ENCODE results near the gene PRKAR2B. TPM values are rescaled to one million over a fixed set of nuclear protein-coding genes. Genes with fewer than 3 reads are reported as not detected.
A peak's percentile ranks its signal among the peaks of the same experiment; 100 is the strongest.

Gene PRKAR2B
- total and polyA plus RNA-seq, 8 donors, result 4.3 to 15.0 (median 11.9) TPM

DNA sequence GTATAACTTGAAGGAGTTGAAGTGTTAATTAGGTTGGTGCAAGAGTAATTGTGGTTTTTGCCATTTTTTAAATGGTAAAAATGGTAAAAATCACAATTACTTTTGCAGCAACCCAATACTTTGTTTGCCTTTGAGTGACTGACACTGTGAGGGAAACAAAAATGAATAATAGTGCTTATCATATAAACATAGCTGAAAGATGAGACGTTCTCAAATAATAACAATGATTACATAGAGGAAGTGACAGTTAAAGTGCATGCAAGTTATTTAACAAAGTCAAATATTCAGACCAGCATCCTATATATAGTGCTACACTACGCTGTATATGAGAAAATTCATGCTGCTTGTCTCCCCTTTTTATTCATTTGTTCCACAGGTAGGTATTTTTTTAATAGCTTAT lies 119.6 kb downstream of the PRKAR2B start:
- Histone ChIP-seq H3K4me3 (no peak overlapping the region), H3K4me1 (no peaks in the 10 kb centered on the region), H3K27me3 (no peaks in the 10 kb centered on the region), H3K36me3 (no peaks in the 10 kb centered on the region), H3K9me3 (no peaks in the 10 kb centered on the region), H3K27ac (no peak overlapping the region)
- intact Hi-C loops (cut with DNase I), result no loop called here
- ATAC-seq (no peak), DNase-seq (no peak)
- TF ChIP-seq, protein P1, sequence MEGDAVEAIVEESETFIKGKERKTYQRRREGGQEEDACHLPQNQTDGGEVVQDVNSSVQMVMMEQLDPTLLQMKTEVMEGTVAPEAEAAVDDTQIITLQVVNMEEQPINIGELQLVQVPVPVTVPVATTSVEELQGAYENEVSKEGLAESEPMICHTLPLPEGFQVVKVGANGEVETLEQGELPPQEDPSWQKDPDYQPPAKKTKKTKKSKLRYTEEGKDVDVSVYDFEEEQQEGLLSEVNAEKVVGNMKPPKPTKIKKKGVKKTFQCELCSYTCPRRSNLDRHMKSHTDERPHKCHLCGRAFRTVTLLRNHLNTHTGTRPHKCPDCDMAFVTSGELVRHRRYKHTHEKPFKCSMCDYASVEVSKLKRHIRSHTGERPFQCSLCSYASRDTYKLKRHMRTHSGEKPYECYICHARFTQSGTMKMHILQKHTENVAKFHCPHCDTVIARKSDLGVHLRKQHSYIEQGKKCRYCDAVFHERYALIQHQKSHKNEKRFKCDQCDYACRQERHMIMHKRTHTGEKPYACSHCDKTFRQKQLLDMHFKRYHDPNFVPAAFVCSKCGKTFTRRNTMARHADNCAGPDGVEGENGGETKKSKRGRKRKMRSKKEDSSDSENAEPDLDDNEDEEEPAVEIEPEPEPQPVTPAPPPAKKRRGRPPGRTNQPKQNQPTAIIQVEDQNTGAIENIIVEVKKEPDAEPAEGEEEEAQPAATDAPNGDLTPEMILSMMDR (IDR thresholded peaks at IDR 0.05), result no peak

DNA sequence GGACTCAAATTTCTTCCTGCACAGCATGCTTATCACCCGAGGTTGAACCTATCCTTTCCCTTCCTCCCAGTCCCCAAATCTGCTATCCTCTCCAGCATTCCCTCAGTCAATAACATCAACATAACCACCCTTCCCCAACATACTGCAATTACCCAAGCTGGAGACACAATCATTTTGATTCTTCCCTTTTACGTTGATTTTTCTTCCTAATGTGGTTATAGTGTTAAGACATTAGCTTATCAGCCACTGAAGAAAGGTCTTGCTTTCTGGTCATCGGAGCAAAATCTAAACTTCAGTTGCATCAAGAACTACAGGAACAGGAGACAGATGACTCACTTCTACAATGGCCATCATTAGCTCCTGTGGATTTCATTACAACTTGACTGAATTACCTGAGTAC lies 120.8 kb downstream of the PRKAR2B start:
- Histone ChIP-seq H3K4me3 (no peak overlapping the region), H3K27ac (no peak overlapping the region), H3K27me3 (no peaks in the 10 kb centered on the region), H3K4me1 (peaks cover 0 to 4% of the 10 kb centered on the region in 2 donors), H3K9me3 (no peaks in the 10 kb centered on the region), H3K36me3 (no peaks in the 10 kb centered on the region)
- intact Hi-C loops (cut with DNase I), result no loop called here
- no peak for ATAC-seq
- TF ChIP-seq, protein P1 (IDR thresholded peaks at IDR 0.05), result no peak
- no peak for DNase-seq

DNA sequence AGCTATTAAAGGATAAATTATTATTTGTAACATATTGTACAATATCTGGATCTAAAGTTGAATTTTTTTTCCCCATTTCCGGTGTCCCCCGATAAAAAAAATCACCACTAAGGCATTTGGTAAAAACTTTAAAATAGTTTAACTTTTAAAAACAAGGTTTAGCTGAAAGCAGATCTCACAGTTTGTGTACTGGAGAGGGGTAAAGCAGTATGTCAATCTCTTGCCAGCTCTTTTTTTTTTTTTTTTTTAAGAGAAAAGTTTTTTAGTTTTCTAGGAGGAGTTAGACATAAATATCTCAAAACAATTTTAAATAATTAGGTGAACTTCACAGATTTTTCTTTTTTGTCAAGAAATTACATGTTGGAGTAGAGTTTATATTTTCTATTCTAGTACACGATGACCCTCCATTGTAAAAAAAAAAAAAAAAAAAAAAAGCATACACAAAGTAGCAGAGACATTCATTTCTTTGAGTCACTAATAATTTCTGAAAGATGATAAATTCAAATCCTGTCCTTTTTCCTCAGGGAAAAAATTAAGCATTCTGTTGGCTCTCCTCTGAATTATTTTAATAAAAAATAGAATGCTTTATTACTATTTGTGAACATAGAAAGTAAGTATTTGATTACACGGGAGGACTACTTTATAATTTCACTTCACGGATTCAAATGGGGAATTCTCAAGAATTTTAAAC lies 122.4 kb downstream of the PRKAR2B start:
- Histone ChIP-seq H3K36me3 (no peaks in the 10 kb centered on the region), H3K9me3 (no peaks in the 10 kb centered on the region), H3K4me1 (peaks cover 0 to 19% of the 10 kb centered on the region in 2 donors), H3K27ac (peak overlapping the region; percentile 97 to 99), H3K4me3 (peak overlapping the region; percentile 29 to 79), H3K27me3 (no peaks in the 10 kb centered on the region)
- TF ChIP-seq, protein P1 (IDR thresholded peaks at IDR 0.05), result no peak
- ATAC-seq (no peak), DNase-seq (no peak)
- intact Hi-C loops (cut with DNase I), result no loop called here

DNA sequence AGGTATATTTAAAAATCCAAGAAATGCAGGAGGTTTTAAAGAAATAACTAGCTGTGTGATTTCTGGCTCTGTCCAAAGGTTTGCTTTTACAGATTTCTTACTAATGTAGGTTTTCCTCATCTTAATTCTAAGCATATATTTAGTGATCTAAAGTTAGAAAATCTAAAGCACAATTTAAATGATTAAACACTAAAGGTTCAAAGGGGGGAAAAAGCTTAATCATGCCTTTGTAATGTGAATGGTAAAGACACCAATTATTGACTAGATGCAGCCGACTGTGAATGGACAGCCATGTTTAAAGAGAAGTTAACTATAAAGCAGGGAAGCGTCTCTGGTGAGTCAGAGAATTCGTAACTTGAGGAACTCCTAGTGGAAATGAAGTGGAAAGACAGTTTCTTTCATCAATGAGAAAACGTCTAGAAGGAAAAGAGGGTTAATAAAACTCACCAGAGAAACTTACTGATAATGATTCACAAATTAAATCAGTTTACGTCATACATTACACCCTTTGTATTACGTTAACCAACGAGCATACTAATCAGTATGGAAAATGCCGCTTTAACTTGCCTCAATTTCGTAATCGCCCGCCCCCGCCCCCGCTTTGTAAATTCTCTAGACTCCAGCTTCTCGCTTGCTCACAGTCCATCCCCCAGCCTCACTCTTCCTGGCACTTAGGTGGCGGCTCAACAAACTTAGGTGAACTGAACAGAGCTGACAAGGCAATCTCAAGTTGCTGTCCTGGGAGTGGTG lies 123.2 kb downstream of the PRKAR2B start:
- ATAC-seq, result peak; percentile 23
- H3K36me3 ChIP-seq, result no peaks in the 10 kb centered on the region
- intact Hi-C loops (cut with DNase I), result no loop called here

More for the DNA sequence above, 123.2 kb downstream of the PRKAR2B start:
- Histone ChIP-seq H3K27ac (peak overlapping the region; percentile 97 to 99), H3K4me3 (peak overlapping the region; percentile 29 to 79), H3K4me1 (peaks cover 0 to 26% of the 10 kb centered on the region in 2 donors), H3K9me3 (no peaks in the 10 kb centered on the region), H3K27me3 (no peaks in the 10 kb centered on the region)
- TF ChIP-seq, protein P1 (IDR thresholded peaks at IDR 0.05), result peak; percentile 25 to 46
- DNase-seq, result peak in 2 of 4 donors; percentile 89 to 91
